Muscle of back (tissue), 13 donors: ENCODE measurements around the gene PCDHB14. TPM values are rescaled to one million over a fixed set of nuclear protein-coding genes. Genes with fewer than 3 reads are reported as not detected.
"Not testable (repeated sequence)": the region's sequence is repeated elsewhere in the genome, so short reads cannot be mapped to it uniquely, and the experiment has no call there.

ENCODE experiments used
- DNase-seq, 3 donors: peaks; one replicate each; pipeline versions ENCODE4 v3.0.0 to v3.0.0-alpha.2; 2013
- long read RNA-seq, 9 donors: transcript quantifications; one replicate each; lab custom pipeline, GENCODE V29; 2026
- polyA plus RNA-seq, 10 donors: library from polyadenylated mRNA; unstranded; fragments of 120-200 nt; gene quantifications; one replicate each; pipeline ENCODE4 v1.2.1, GENCODE V29; 2013; ENCODE audit not compliant: insufficient read length in 10 of 10

The PCDHB14 gene
- 1 to 10 TPM; 5.3 to 8.1 (median 6.6) TPM for polyA plus RNA-seq
- long read RNA-seq, donor 1, full-length matches to known transcripts = 6 of 6 reads
- long read RNA-seq, donor 1, partial matches to known transcripts = 0 of 6 reads
- long read RNA-seq, donor 1, other reads (novel, unspliced or antisense) = 0 of 6 reads
- long read RNA-seq, donor 2, full-length matches to known transcripts = 10 of 10 reads
- long read RNA-seq, donor 2, partial matches to known transcripts = 0 of 10 reads
- long read RNA-seq, donor 2, other reads (novel, unspliced or antisense) = 0 of 10 reads
- long read RNA-seq, donor 3 = 0 reads
- long read RNA-seq, donor 4, full-length matches to known transcripts = 3 of 3 reads
- long read RNA-seq, donor 4, partial matches to known transcripts = 0 of 3 reads
- long read RNA-seq, donor 4, other reads (novel, unspliced or antisense) = 0 of 3 reads
- long read RNA-seq, donor 5, full-length matches to known transcripts = 14 of 14 reads
- long read RNA-seq, donor 5, partial matches to known transcripts = 0 of 14 reads
- long read RNA-seq, donor 5, other reads (novel, unspliced or antisense) = 0 of 14 reads
- long read RNA-seq, donor 6, full-length matches to known transcripts = 8 of 8 reads
- long read RNA-seq, donor 6, partial matches to known transcripts = 0 of 8 reads
- long read RNA-seq, donor 6, other reads (novel, unspliced or antisense) = 0 of 8 reads
- long read RNA-seq, donor 7, full-length matches to known transcripts = 3 of 3 reads
- long read RNA-seq, donor 7, partial matches to known transcripts = 0 of 3 reads
- long read RNA-seq, donor 7, other reads (novel, unspliced or antisense) = 0 of 3 reads
- long read RNA-seq, donor 8, full-length matches to known transcripts = 6 of 6 reads
- long read RNA-seq, donor 8, partial matches to known transcripts = 0 of 6 reads
- long read RNA-seq, donor 8, other reads (novel, unspliced or antisense) = 0 of 6 reads
- long read RNA-seq, donor 9, full-length matches to known transcripts = 1 of 1 reads
- long read RNA-seq, donor 9, partial matches to known transcripts = 0 of 1 reads
- long read RNA-seq, donor 9, other reads (novel, unspliced or antisense) = 0 of 1 reads

DNA sequence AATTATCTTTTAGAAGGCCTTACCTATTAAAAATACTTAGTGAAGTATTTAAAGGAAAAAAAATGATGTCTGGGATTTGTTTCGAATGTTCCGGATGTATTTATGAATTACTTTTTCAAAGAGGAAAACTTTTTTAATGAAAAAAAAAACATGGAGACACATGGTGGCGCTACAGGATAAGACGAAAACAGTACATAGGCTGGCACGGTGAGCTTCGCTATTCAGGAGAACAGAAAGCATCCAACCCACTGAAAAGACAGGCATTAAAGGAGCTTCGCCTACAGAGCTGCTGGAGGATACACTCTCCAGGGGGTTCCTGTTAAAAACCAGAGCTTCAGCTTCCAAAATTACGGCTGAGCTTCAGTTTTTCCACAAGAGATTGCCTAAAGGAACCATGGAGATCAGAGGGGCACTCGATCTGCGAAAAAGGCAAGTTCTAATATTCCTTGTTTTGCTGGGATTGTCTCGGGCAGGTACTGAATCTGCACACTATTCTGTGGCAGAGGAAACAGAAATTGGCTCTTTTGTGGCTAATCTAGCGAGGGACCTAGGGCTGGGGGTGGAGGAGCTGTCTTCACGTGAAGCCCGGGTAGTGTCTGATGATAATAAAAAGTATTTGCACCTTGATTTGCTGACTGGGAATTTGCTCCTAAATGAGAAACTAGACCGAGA is at the start of gene PCDHB14:
PCDHB14 (plus strand) TSS at position 232 of the 672 bp plus-strand sequence; CDS start at position 395, 163 bp downstream.
- DNase-seq = peak in 2 of 3 donors; percentile 4 to 34

DNA sequence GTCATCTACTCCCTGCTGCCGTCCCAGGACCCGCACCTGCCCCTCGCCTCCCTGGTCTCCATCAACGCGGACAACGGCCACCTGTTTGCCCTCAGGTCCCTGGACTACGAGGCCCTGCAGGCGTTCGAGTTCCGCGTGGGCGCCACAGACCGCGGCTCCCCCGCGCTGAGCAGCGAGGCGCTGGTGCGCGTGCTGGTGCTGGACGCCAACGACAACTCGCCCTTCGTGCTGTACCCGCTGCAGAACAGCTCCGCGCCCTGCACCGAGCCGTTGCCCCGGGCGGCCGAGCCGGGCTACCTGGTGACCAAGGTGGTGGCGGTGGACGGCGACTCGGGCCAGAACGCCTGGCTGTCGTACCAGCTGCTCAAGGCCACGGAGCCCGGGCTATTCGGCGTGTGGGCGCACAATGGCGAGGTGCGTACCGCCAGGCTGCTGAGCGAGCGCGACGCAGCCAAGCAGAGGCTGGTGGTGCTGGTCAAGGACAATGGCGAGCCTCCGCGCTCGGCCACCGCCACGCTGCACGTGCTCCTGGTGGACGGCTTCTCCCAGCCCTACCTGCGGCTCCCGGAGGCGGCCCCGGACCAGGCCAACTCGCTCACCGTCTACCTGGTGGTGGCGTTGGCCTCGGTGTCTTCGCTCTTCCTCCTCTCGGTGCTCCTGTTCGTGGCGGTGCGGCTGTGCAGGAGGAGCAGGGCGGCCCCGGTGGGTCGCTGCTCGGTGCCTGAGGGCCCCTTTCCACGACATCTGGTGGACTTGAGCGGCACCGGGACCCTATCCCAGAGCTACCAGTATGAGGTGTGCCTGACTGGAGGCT is 48.6 kb upstream of the PCDHB14 start:
- DNase-seq = not testable (repeated sequence)

DNA sequence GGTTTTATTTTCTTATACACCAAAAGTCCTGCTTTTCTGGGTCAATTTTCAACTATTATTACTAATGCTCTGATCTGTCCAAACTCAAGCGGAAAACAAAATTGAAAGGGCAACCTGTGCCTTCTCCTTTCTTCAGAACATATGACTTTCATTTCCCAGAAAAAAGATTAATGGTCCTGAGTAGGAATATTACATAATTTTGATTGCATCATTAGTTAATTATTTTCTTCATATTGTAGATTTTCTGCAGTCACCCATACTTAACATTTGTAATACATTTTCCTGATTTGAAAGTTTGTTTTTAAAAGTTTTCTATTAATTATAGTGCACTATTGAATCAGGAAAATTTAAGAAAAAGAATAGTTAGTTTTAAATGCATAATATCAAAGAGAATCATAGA is 47.2 kb upstream of the PCDHB14 start:
- no peak for DNase-seq

DNA sequence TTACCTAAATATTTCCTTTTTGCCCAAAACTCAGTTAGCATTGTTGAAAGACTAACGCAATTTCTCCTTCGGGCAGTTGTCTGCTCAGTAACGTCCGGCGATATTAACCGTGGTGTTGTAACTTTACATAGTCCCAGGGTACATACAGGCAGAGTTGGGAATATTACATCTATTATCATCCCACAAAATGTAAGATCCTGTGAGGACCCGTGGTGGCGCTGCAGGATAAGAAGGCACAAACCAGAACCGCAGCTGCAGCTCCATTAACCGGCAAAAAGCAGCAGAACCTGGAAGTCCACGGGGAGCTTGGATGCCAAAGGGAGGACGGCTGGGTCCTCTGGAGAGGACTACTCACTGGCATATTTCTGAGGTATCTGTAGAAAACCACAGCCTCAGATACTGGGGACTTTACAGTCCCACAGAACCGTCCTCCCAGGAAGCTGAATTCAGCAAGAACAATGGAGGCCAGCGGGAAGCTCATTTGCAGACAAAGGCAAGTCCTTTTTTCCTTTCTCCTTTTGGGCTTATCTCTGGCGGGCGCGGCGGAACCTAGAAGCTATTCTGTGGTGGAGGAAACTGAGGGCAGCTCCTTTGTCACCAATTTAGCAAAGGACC is 45.5 kb upstream of the PCDHB14 start, which contains the start of gene PCDHB8:
PCDHB8 (plus strand) TSS at position 214 of the 615 bp plus-strand sequence; CDS start at position 459, 245 bp downstream.
- DNase-seq = not testable (repeated sequence)

DNA sequence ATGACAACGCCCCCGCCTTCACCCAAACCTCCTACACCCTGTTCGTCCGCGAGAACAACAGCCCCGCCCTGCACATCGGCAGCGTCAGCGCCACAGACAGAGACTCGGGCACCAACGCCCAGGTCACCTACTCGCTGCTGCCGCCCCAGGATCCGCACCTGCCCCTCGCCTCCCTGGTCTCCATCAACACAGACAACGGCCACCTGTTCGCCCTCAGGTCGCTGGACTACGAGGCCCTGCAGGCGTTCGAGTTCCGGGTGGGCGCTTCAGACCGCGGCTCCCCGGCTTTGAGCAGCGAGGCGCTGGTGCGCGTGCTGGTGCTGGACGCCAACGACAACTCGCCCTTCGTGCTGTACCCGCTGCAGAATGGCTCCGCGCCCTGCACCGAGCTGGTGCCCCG is 43.8 kb upstream of the PCDHB14 start:
- not testable (repeated sequence) for DNase-seq

DNA sequence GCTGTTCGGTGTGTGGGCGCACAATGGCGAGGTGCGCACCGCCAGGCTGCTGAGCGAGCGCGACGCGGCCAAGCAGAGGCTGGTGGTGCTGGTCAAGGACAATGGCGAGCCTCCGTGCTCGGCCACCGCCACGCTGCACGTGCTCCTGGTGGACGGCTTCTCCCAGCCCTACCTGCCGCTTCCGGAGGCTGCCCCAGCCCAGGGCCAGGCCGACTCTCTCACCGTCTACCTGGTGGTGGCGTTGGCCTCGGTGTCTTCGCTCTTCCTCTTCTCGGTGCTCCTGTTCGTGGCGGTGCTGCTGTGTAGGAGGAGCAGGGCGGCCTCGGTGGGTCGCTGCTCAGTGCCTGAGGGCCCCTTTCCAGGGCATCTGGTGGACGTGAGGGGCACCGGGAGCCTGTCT is 43.3 kb upstream of the PCDHB14 start:
- DNase-seq = not testable (repeated sequence)

DNA sequence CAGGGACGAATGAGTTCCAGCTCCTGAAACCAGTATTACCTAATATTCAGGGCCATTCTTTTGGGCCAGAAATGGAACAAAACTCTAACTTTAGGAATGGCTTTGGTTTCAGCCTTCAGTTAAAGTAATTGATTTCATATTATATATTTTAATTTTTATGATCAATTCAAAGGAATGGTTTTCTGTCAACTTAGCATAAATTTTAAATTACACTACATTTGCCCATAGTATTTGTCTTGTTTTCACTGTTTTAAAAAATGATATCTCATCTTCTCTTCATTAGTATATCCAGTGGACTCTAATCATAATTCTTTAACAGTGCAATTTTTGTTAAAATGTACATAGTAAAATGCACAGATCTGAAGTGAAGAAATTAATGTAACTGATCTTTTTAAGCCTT is 42.8 kb upstream of the PCDHB14 start:
- DNase-seq = no peak

DNA sequence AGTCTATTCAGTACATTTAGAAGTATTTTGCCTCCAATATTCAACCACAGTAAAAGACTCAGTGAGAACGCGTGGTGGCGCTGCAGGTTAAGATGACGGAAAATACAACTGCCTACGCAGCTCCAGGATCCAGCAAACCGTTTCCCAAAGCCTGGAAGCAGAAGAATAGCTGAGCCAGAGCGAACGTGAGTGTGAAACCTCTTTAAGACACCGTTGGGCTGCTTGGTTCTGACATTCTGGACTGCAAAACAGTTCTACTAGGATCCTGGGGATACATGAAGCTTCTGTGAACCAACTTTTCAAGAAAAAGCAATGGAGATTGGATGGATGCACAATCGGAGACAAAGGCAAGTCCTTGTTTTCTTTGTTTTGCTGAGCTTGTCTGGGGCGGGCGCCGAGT is 40.9 kb upstream of the PCDHB14 start, which contains the start of gene PCDHB16:
PCDHB16 (plus strand) TSS at position 140 of the 400 bp plus-strand sequence; CDS start at position 313, 173 bp downstream.
- DNase-seq = peak; percentile 9 to 40 (median 27)

DNA sequence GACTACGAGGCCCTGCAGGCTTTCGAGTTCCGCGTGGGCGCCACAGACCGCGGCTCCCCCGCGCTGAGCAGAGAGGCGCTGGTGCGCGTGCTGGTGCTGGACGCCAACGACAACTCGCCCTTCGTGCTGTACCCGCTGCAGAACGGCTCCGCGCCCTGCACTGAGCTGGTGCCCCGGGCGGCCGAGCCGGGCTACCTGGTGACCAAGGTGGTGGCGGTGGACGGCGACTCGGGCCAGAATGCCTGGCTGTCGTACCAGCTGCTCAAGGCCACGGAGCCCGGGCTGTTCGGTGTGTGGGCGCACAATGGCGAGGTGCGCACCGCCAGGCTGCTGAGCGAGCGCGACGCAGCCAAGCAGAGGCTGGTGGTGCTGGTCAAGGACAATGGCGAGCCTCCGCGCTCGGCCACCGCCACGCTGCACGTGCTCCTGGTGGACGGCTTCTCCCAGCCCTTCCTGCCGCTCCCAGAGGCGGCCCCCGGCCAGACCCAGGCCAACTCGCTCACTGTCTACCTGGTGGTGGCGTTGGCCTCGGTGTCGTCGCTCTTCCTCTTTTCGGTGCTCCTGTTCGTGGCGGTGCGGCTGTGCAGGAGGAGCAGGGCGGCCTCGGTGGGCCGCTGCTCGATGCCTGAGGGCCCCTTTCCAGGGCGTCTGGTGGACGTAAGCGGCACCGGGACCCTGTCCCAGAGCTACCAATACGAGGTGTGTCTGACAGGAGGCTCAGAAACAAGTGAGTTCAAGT is 38.9 kb upstream of the PCDHB14 start:
- DNase-seq = not testable (repeated sequence)

DNA sequence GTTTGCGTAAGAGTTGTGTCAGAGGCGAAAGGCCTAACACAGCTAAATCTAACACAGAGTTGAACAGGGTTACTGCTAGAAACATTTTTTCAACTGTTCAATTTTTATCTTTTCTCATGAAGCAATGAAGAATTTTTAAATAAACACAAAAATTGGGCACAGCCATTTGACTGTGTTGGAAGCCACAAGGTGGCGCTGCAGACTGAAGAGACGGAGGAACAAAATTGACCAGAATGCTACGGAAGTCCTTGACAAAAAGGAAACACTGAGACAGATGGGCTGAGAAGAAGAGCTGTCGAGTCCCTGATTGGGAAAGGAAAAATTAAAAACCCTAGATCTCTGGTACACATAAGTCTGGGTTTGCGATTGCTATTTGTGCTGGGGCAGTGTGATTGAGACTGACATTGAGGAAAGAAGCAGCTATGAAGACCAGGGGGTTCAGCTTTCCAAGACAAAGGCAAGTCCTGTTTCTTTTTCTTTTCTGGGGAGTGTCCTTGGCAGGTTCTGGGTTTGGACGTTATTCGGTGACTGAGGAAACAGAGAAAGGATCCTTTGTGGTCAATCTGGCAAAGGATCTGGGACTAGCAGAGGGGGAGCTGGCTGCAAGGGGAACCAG is 36.1 kb upstream of the PCDHB14 start, which contains the start of gene PCDHB9:
PCDHB9 (plus strand) TSS at position 265 of the 616 bp plus-strand sequence; CDS start at position 423, 158 bp downstream.
- peak in 1 of 3 donors; percentile 13 for DNase-seq

DNA sequence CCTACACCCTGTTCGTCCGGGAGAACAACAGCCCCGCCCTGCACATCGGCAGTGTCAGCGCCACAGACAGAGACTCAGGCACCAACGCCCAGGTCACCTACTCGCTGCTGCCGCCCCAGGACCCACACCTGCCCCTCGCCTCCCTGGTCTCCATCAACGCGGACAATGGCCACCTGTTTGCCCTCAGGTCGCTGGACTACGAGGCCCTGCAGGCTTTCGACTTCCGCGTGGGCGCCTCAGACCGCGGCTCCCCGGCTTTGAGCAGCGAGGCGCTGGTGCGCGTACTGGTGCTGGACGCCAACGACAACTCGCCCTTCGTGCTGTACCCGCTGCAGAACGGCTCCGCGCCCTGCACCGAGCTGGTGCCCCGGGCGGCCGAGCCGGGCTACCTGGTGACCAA is 34.5 kb upstream of the PCDHB14 start:
- not testable (repeated sequence) for DNase-seq

DNA sequence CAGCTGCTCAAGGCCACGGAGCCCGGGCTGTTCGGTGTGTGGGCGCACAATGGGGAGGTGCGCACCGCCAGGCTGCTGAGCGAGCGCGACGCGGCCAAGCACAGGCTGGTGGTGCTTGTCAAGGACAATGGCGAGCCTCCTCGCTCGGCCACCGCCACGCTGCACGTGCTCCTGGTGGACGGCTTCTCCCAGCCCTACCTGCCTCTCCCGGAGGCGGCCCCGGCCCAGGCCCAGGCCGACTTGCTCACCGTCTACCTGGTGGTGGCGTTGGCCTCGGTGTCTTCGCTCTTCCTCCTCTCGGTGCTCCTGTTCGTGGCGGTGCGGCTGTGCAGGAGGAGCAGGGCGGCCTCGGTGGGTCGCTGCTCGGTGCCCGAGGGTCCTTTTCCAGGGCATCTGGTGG is 34.0 kb upstream of the PCDHB14 start:
- not testable (repeated sequence) for DNase-seq

DNA sequence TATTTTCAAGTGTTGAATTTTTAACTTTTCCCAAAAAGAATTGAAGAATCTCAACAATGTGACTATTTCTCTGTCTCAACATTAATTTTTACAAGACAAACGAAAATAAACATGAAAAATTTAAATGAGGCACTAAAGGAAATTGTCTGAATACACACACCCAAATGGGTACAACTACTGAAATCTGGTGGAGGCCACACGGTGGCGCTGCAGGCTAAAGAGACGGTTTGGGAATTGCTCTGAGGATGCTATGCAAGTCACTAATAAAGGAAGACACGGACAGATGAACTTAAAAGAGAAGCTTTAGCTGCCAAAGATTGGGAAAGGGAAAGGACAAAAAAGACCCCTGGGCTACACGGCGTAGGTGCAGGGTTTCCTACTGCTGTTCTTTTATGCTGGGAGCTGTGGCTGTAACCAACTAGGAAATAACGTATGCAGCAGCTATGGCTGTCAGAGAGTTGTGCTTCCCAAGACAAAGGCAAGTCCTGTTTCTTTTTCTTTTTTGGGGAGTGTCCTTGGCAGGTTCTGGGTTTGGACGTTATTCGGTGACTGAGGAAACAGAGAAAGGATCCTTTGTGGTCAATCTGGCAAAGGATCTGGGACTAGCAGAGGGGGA is 30.9 kb upstream of the PCDHB14 start, which contains the start of gene PCDHB10:
PCDHB10 (plus strand) TSS at position 244 of the 616 bp plus-strand sequence; CDS start at position 444, 200 bp downstream.
- DNase-seq = peak in 1 of 3 donors; percentile 13

DNA sequence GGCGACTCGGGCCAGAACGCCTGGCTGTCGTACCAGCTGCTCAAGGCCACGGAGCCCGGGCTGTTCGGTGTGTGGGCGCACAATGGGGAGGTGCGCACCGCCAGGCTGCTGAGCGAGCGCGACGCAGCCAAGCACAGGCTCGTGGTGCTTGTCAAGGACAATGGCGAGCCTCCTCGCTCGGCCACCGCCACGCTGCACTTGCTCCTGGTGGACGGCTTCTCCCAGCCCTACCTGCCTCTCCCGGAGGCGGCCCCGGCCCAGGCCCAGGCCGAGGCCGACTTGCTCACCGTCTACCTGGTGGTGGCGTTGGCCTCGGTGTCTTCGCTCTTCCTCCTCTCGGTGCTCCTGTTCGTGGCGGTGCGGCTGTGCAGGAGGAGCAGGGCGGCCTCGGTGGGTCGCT is 28.8 kb upstream of the PCDHB14 start:
- DNase-seq = not testable (repeated sequence)

DNA sequence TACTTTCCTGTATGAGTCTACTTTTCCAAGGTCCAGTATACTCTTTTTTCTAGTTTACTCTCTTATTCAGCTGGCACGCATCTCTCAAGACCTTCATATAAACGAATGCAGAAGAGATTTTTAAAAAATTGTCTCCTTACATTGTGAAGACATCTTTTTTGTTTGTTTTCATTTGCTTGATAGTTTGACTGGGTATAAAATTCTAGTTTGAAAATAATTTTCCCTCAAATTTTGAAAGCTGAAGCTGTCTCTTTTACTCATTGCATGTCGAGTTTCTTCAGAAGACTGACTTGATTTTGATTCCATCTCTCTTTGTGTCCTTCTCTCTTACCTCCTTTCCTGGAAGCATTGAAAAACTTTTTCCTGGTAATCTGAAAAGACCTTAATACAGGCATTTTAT is 26.8 kb upstream of the PCDHB14 start:
- DNase-seq = no peak

DNA sequence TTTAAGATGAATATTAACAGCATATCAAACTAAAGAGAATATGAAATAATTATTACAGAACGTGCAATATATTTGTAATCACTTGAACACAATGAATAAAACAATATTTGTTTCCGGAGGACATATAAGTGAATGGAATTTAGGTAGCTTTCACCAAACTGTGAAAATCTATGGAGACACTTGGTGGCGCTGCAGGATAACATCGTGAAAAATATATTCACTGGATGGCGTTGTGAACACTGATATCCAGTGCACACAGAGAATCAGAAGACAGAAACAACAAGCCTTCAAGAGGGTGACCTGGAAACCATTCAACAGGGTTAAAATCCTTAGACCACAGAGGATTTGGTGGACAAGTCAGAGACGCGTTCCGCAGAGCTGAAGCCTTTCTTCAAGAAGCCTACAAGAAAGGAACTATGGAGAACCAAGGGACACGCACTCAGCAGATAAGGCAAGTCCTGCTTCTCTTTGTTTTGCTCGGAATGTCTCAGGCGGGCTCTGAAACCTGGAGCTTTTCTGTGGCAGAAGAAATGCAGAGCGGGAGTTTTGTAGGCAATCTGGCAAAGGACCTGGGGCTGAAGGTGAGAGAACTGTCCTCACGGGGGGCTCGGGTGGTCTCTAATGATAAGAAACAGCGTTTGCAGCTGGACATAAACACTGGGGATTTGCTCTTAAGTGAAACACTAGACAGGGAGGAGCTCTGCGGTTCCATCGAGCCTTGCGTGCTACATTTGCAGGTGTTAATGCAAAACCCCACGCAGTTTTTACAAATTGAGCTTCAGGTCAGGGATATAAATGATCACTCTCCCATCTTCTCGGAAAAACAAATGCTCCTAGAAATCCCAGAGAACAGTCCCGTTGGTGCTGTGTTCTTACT is 23.5 kb upstream of the PCDHB14 start, which contains the start of gene PCDHB11:
PCDHB11 (plus strand) TSS at position 269 of the 877 bp plus-strand sequence; CDS start at position 417, 148 bp downstream.
- DNase-seq = peak in 1 of 3 donors; percentile 7
